PC-3 (cell line): ENCODE measurements around the gene DNAAF5. TPM values are rescaled to one million over a fixed set of nuclear protein-coding genes. Genes with fewer than 3 reads are reported as not detected.

Experiments used
- ATAC-seq: fragments of 200-7000 bp; cut with Tn5 transposase; 2 replicates; pipeline ENCODE4 v1.9.1; 2020; ENCODE audit warnings: mild to moderate bottlenecking, moderate library complexity
- BruUV-seq: library from RNA; stranded (reverse); fragments of 400-500 nt; replicated peaks from 2 replicates; lab custom pipeline; 2021; lab: Mats Ljungman, UMichigan
- CTCF ChIA-PET: fragments of 300-600 bp; sonication (Branson Sonifier 250); formaldehyde crosslinking; loops from one replicate; lab custom pipeline; 2022; ENCODE audit warnings: antibody characterized with exemption; lab: Charles Lee
- POLR2A ChIA-PET: fragments of 300-600 bp; sonication (Branson Sonifier 250); formaldehyde crosslinking; loops from one replicate; lab custom pipeline; 2022; ENCODE audit warnings: antibody characterized with exemption; ENCODE audit not compliant: unreplicated experiment; lab: Charles Lee
- DNase-seq: peaks from one replicate; pipeline ENCODE4 v3.0.0-alpha.2; 2015
- H2AFZ ChIP-seq: fragments of 300-600 bp; sonication (generic); 2 replicates; pipeline ENCODE4 v1.6.0; 2016; ENCODE audit warnings: antibody characterized with exemption, low read length
- H3F3A ChIP-seq: fragments of 300-600 bp; sonication (generic); one replicate; pipeline ENCODE4 v1.6.0; 2017; ENCODE audit warnings: antibody characterized with exemption, low read length, control low read depth, mild to moderate bottlenecking; ENCODE audit not compliant: unreplicated experiment
- H3K27ac ChIP-seq: fragments of 300-600 bp; sonication (generic); 2 replicates; pipeline ENCODE4 v1.5.1; 2016; ENCODE audit warnings: mild to moderate bottlenecking, low read length
- H3K27me3 ChIP-seq: fragments of 300-600 bp; sonication (generic); 2 replicates; pipeline ENCODE4 v1.6.1; 2016; ENCODE audit warnings: low read length, mixed read lengths
- H3K36me3 ChIP-seq: fragments of 300-600 bp; sonication (generic); 2 replicates; pipeline ENCODE4 v1.6.1; 2016; ENCODE audit warnings: low read depth, mixed run types, low read length, mixed read lengths
- H3K4me1 ChIP-seq: fragments of 300-600 bp; sonication (generic); 2 replicates; pipeline ENCODE4 v1.5.1; 2016; ENCODE audit warnings: low read length; ENCODE audit not compliant: insufficient read depth
- H3K4me2 ChIP-seq: fragments of 300-600 bp; sonication (generic); 2 replicates; pipeline ENCODE4 v1.6.0; 2016; ENCODE audit warnings: low read length
- H3K4me3 ChIP-seq: fragments of 300-600 bp; sonication (generic); 2 replicates; pipeline ENCODE4 v1.5.1; 2016; ENCODE audit warnings: mild to moderate bottlenecking, low read length, mixed read lengths
- H3K79me2 ChIP-seq: fragments of 300-600 bp; sonication (generic); 2 replicates; pipeline ENCODE4 v1.6.1; 2017; ENCODE audit warnings: low read length, mixed read lengths
- H3K9ac ChIP-seq: fragments of 300-600 bp; sonication (generic); 2 replicates; pipeline ENCODE4 v1.6.0; 2016; ENCODE audit warnings: mild to moderate bottlenecking, low read length
- H3K9me2 ChIP-seq: fragments of 300-600 bp; sonication (generic); replicated peaks from 2 replicates; pipeline ENCODE4 v1.6.1; 2016; ENCODE audit warnings: mixed run types, low read length, mixed read lengths
- H3K9me3 ChIP-seq: fragments of 300-600 bp; sonication (generic); 2 replicates; pipeline ENCODE4 v1.6.1; 2016; ENCODE audit warnings: low read length, mixed read lengths
- H4K20me1 ChIP-seq: fragments of 300-600 bp; sonication (generic); 2 replicates; pipeline ENCODE4 v1.6.1; 2016; ENCODE audit warnings: low read length, mixed read lengths
- CTCF ChIP-seq: fragments of 300-600 bp; sonication (generic); conservative IDR thresholded peaks from 2 replicates; pipeline ENCODE4 v1.5.1; 2017; ENCODE audit warnings: antibody characterized with exemption, low read depth, mild to moderate bottlenecking, low read length
- EZH2 ChIP-seq: fragments of 300-600 bp; sonication (generic); IDR thresholded peaks from one replicate; pipeline ENCODE4 v1.6.1; 2017; ENCODE audit warnings: antibody characterized with exemption, mild to moderate bottlenecking, low read length; ENCODE audit not compliant: unreplicated experiment
- EZH2phosphoT487 ChIP-seq: fragments of 300-600 bp; sonication (generic); IDR thresholded peaks from 2 replicates; pipeline ENCODE4 v1.6.1; 2018; ENCODE audit warnings: mild to moderate bottlenecking, antibody characterized with exemption, low read length, borderline replicate concordance
- intact Hi-C: fragments of 100-400 bp; cut with micrococcal nuclease; formaldehyde crosslinking; loops from 2 replicates; pipeline ENCODE4 v1.9.0; 2023
- total RNA-seq: library from RNA; depleted of rRNA; stranded (reverse); fragments of >200 nt; gene quantifications from 2 replicates; pipeline ENCODE4 v1.2.3, GENCODE V29; 2014

DNAAF5 gene
- total RNA-seq, 1 experiment from 2014 or later = 66.3 TPM

- TF ChIP-seq EZH2 (no peak), EZH2phosphoT487 (no peak), CTCF (no peak)
- Histone ChIP-seq H3K4me3 (no peak overlapping the region), H3K36me3 (peaks cover 5% of the 10 kb centered on the region; the same call in 1 of the 2 replicates), H4K20me1 (peaks cover 6% of the 10 kb centered on the region), H3K9ac (no peak overlapping the region), H3K27me3 (no peaks in the 10 kb centered on the region), H3K9me3 (no peaks in the 10 kb centered on the region), H2AFZ (no peak overlapping the region), H3K9me2 (no peaks in the 10 kb centered on the region), H3K79me2 (peaks cover 87% of the 10 kb centered on the region), H3K4me2 (no peak overlapping the region), H3F3A (no peaks in the 10 kb centered on the region), H3K4me1 (peaks cover 40% of the 10 kb centered on the region), H3K27ac (no peak overlapping the region)
- ChIA-PET POLR2A (no interaction called here), CTCF (no interaction called here)
- intact Hi-C loops = no loop called here
- ATAC-seq (no peak), DNase-seq (no peak)
- BruUV-seq = no TSS peak
These were observed 102.5 kb downstream of the DNAAF5 start for GRCh38 chr7:828793-829561.

- ChIA-PET POLR2A (no interaction called here), CTCF (no interaction called here)
- no TSS peak for BruUV-seq
- Histone ChIP-seq H3K79me2 (peaks cover 87% of the 10 kb centered on the region), H3K4me3 (no peak overlapping the region), H3K9me3 (no peaks in the 10 kb centered on the region), H3K9me2 (no peaks in the 10 kb centered on the region), H3K4me2 (no peak overlapping the region), H4K20me1 (peaks cover 3% of the 10 kb centered on the region; the same call in 1 of the 2 replicates), H3K4me1 (peaks cover 40% of the 10 kb centered on the region), H3F3A (no peaks in the 10 kb centered on the region), H3K36me3 (no peaks in the 10 kb centered on the region; the same call in 1 of the 2 replicates), H2AFZ (no peak overlapping the region), H3K9ac (no peak overlapping the region), H3K27me3 (no peaks in the 10 kb centered on the region), H3K27ac (peak overlapping the region; percentile 99)
- no peak for ATAC-seq
- TF ChIP-seq CTCF (no peak), EZH2 (no peak), EZH2phosphoT487 (no peak)
- no peak for DNase-seq
- intact Hi-C loops = loop anchor here (5.0 kb wide), 1 partner anchor 212 kb away; the partner anchor contains the start of gene GPR146
These were observed 103.6 kb downstream of the DNAAF5 start for GRCh38 chr7:830069-830468.
